Ovary (tissue), 3 donors: ENCODE measurements around the gene LTBP4.

Source experiments
- POLR2A ChIP-seq: fragments of 450-650 bp; IDR thresholded peaks from one replicate; pipeline ENCODE4 v1.6.1; 2017; ENCODE audit warnings: antibody characterized with exemption, mild to moderate bottlenecking, moderate library complexity
- TF ChIP-seq, protein P1 (sequence below), 3 donors: fragments of 450-650 bp in 2 of 3; fragments of 200-600 bp in 1 of 3; IDR thresholded peaks; one replicate each; pipeline versions ENCODE4 v1.5.1 to v1.8.0; 2016 to 2022; ENCODE audit warnings: antibody characterized with exemption in 3 of 3, mild to moderate bottlenecking in 1 of 3
- donor health status: DM: no; HTN: no; CAD: no.

DNA sequence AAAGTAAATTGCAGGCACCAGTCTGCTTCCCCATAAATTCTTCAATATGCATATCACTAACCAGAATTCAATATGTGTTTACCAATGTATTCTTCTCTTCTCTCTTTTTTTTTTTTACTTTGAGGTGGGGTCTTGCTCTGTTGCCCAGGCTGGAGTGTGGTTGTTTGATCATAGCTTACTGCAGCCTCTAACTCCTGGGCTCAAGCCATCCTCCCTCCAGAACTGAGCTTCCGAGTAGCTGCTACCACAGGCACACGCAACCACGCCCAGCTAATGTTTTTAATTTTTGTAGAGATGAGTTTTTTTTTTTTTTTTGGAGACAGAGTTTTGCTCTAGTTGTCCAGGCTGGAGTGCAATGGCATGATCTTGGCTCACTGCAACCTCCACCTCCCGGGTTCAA lies 16.8 kb downstream of the LTBP4 start:
- TF ChIP-seq, protein P1, sequence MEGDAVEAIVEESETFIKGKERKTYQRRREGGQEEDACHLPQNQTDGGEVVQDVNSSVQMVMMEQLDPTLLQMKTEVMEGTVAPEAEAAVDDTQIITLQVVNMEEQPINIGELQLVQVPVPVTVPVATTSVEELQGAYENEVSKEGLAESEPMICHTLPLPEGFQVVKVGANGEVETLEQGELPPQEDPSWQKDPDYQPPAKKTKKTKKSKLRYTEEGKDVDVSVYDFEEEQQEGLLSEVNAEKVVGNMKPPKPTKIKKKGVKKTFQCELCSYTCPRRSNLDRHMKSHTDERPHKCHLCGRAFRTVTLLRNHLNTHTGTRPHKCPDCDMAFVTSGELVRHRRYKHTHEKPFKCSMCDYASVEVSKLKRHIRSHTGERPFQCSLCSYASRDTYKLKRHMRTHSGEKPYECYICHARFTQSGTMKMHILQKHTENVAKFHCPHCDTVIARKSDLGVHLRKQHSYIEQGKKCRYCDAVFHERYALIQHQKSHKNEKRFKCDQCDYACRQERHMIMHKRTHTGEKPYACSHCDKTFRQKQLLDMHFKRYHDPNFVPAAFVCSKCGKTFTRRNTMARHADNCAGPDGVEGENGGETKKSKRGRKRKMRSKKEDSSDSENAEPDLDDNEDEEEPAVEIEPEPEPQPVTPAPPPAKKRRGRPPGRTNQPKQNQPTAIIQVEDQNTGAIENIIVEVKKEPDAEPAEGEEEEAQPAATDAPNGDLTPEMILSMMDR (IDR thresholded peaks at IDR 0.05), result no peak
- TF ChIP-seq POLR2A, result no peak
